Measurements from ENCODE around the gene TWF2.

The TWF2 gene

DNA sequence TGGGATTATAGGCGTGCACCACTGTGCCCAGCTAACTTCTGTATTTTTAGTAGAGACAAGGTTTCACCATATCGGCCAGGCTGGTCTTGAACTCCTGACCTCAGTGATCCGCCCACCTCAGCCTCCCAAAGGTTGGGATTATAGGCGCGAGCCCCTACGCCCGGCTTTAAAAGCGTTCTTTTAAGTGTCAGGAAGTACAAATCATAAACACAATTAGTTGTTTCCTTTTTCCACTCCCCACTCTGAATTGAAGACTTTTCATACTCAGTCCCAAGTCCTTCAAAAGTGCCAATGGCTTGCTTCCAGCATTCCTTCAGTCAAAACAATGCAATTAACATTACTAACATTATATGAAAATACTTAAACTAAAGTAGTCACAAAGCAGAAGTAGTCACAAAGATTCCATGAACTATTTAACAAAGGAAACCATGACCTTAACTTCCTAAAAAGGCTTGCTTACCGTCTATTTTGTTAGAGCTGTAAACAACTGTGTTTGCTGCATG, 31.3 kb upstream of the TWF2 start:
- H3K4me3 Mint-ChIP-seq: peak overlapping the region; percentile 99
- H3K27me3 Mint-ChIP-seq: no peaks in the 10 kb centered on the region
- no peaks in the 10 kb centered on the region for H3K9me3 Mint-ChIP-seq
- H3K36me3 Mint-ChIP-seq: peaks cover 38% of the 10 kb centered on the region
- H3K4me1 Mint-ChIP-seq: peaks cover 85% of the 10 kb centered on the region
- H3K27ac Mint-ChIP-seq: peak overlapping the region; percentile 94

DNA sequence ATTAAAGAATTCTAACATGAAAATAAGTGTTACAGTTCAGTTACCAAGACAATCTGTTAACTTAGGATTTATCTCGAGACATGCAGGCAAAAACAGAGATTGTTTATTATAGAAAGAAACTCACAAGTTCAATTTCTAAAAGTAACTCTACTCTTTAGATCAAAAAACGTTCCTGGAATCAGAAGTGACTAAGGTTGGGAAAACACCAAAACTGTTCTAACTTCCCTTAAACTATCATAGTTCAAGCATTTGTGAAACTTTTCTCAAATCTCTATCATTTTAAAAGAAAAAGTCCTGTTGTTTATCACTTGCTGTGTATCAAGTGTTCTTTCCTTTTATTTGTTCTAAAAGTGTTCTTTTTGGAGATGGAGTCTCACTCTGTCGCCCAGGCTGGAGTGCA, 30.8 kb upstream of the TWF2 start:
- no peaks in the 10 kb centered on the region for H3K27me3 Mint-ChIP-seq
- H3K36me3 Mint-ChIP-seq: peaks cover 36% of the 10 kb centered on the region
- peak overlapping the region; percentile 94 for H3K27ac Mint-ChIP-seq
- H3K9me3 Mint-ChIP-seq: no peaks in the 10 kb centered on the region
- peaks cover 84% of the 10 kb centered on the region for H3K4me1 Mint-ChIP-seq
- peak overlapping the region; percentile 99 for H3K4me3 Mint-ChIP-seq

DNA sequence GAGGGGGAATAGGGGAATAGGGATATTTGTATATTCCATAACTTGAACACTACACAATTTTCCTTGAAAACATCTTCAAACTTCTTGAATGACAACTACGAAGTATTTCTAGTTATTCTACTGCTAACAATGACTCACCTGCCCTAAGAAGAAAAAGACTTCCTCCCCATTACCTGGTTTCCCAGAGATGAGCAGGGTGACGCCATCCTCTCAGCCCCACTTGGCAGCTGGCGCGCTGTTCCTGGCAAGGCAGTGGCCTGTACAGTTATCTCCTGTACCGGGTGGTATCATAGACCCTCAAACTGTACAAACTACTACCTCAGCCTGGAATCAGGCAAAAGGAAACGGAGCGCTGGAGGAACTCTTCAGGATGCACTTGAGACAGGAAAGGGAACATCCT, 29.1 kb upstream of the TWF2 start:
- peaks cover 40% of the 10 kb centered on the region for H3K36me3 Mint-ChIP-seq
- H3K4me3 Mint-ChIP-seq: peak overlapping the region; percentile 53
- H3K27ac Mint-ChIP-seq: peak overlapping the region; percentile 92
- no peaks in the 10 kb centered on the region for H3K9me3 Mint-ChIP-seq
- peaks cover 84% of the 10 kb centered on the region for H3K4me1 Mint-ChIP-seq
- no peaks in the 10 kb centered on the region for H3K27me3 Mint-ChIP-seq

DNA sequence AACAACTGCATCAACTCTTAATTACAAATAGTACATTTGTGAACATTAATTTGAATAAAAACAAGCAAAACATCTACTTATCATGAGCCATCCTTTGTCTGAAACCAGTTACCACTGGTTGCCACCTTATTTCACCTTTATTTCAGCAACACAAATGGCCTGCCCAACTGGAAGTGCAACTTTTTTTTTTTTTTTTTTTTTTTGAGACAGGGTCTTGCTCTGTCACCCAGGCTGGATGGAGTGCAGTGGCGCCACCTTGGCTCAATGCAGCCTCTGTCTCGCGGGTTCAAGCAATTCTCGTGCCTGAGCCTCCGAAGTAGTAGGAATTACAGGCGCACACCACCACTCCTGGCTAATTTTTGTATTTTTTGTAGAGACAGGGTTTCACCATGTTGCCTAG, 26.4 kb upstream of the TWF2 start:
- Mint-ChIP-seq H3K4me3 (no peak overlapping the region), H3K9me3 (no peaks in the 10 kb centered on the region), H3K36me3 (peaks cover 39% of the 10 kb centered on the region), H3K27me3 (no peaks in the 10 kb centered on the region), H3K4me1 (peaks cover 84% of the 10 kb centered on the region), H3K27ac (peak overlapping the region; percentile 62)

DNA sequence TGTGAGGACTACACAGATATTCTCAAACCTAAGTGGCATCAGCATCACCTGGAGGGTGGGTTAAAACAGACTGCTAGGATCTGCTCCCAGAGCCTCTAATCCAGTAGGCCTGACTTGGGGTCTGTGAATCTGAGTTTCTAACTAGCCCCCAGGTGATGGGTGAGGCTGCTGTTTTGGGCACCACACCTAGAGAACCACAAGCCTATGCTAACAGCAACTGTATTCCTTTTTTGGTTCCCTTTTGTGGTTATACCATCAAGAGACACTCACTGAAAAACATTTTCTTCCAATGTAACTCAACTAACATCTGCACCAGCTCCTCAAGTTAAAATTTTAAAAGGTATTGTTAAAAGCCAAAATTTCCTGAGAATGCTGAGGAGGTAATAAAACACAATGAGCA, 23.5 kb upstream of the TWF2 start:
- peaks cover 43% of the 10 kb centered on the region for H3K36me3 Mint-ChIP-seq
- no peaks in the 10 kb centered on the region for H3K9me3 Mint-ChIP-seq
- peak overlapping the region; percentile 73 for H3K27ac Mint-ChIP-seq
- peaks cover 83% of the 10 kb centered on the region for H3K4me1 Mint-ChIP-seq
- H3K27me3 Mint-ChIP-seq: no peaks in the 10 kb centered on the region
- H3K4me3 Mint-ChIP-seq: peak overlapping the region; percentile 20

DNA sequence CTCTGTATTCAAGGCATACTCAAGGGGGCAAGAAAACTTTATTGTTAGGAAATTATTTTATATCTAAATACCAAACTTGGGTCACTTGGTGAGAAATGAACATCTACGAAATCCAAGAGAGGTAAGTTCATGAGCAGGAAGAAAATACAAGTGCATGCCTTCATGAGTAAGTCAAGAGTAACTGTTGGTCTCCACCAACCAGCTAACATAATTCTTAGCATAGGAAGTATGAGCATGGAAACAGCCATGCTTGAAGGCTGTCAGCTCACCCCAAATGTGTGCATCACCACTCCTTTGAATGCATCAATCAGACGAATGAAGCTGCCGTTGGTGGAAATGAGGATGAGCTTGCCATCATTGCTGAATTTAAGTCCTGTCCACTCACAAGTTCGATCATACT, 20.5 kb upstream of the TWF2 start:
- H3K4me3 Mint-ChIP-seq: no peak overlapping the region
- H3K4me1 Mint-ChIP-seq: peaks cover 94% of the 10 kb centered on the region
- no peaks in the 10 kb centered on the region for H3K27me3 Mint-ChIP-seq
- peaks cover 41% of the 10 kb centered on the region for H3K36me3 Mint-ChIP-seq
- peak overlapping the region; percentile 94 for H3K27ac Mint-ChIP-seq
- H3K9me3 Mint-ChIP-seq: no peaks in the 10 kb centered on the region

DNA sequence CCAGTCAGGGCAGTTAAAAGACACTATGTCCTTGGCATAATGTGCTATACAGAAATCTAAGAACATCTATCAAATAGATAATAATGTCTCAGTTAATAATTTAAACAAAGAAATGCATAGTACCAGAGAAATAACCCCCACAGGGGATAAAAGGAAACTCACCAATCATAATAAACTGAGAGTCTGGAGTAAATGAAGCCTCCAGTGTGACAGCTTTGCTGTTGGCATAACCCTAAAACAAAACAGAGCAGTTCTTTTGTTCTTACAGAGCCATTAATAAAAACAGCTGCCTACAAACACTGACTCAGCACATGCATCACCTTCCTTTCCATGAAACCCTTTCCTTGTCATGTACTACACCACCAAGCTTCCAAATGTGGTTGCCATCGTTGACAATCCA, 20.1 kb upstream of the TWF2 start:
- Mint-ChIP-seq H3K27ac (peak overlapping the region; percentile 94), H3K27me3 (no peaks in the 10 kb centered on the region), H3K9me3 (no peaks in the 10 kb centered on the region), H3K4me1 (peaks cover 94% of the 10 kb centered on the region), H3K36me3 (peaks cover 38% of the 10 kb centered on the region), H3K4me3 (no peak overlapping the region)

DNA sequence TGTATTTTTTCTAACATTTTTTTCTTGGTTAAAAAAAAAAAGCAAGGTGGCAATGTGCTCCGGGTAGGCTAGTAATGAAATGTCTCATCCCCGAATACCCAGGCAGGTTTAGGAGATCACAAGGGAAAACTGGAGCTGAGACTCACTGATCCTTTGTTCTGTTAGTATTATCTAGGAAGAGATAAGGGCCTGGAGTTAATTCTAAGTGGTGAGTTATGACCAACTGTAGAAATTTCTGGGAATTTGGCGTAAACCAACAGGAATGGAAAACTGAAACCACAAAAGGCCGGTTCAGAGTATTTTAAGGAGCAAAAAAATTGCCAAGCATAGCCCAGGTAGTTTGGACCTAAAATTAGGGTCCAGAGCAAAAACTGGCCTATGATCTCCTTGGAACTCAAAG, 19.0 kb upstream of the TWF2 start:
- Mint-ChIP-seq H3K4me1 (peaks cover 94% of the 10 kb centered on the region), H3K36me3 (peaks cover 38% of the 10 kb centered on the region), H3K9me3 (no peaks in the 10 kb centered on the region), H3K27ac (peak overlapping the region; percentile 60), H3K4me3 (peak overlapping the region; percentile 26), H3K27me3 (no peaks in the 10 kb centered on the region)

DNA sequence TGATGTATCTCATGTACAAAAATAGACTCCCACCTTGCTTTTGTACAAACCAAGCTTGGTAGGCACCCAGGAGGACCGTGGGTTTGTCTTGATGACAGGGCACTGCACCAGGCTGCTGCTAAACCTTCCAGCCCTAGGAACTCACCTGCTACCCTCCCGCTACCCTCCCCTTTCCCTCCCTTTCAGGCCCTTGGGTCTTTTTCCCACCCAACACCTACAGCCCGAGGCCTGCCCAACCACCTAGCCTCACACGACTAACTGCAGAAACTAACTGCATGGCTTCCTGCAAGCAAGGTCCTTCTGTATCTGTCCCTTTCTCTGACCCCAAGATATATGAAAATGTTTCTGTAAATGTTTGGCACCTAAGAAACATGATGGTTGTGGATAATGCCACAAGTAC, 17.7 kb upstream of the TWF2 start:
- H3K27me3 Mint-ChIP-seq: no peaks in the 10 kb centered on the region
- peaks cover 41% of the 10 kb centered on the region for H3K36me3 Mint-ChIP-seq
- H3K27ac Mint-ChIP-seq: peak overlapping the region; percentile 83
- H3K4me3 Mint-ChIP-seq: no peak overlapping the region
- H3K9me3 Mint-ChIP-seq: no peaks in the 10 kb centered on the region
- H3K4me1 Mint-ChIP-seq: peaks cover 94% of the 10 kb centered on the region

DNA sequence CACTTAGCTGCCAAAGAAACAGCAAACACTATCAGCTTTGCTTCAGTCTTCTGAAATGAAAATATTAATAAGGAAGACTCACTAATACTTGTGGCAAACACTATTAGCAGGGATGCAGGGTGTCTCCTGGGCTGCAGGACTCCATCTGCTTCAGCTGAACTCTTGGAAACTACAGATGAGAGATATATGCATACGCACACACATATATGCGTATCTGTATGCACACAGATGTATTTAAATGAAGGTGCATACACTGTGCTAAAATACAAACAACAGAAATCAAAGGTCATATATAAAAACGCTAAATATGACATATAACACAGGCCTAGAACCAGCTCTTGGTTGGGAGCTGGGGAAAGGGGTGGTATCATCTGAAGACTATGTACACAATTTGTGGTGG, 17.2 kb upstream of the TWF2 start:
- Mint-ChIP-seq H3K4me3 (no peak overlapping the region), H3K36me3 (peaks cover 39% of the 10 kb centered on the region), H3K9me3 (no peaks in the 10 kb centered on the region), H3K27me3 (no peaks in the 10 kb centered on the region), H3K27ac (peak overlapping the region; percentile 73), H3K4me1 (peaks cover 89% of the 10 kb centered on the region)

DNA sequence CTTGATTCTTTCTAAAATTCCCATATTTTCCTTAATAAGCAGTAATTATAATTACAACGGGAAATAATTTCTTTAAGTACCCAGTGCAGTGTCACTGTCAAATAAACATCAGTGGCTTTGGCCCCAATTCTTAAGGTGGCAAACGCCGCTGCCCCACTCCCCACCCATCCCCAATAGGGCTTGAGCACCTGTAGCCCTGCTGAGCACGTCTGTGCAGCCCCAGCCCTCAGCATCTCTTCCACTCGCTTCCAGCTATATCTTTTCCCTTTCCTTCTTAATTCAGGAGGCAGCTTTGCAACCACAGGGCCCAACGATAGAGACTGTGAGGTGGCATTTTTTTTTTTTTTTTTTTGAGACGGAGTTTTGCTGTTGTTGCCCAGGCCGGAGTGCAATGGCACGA, 15.7 kb upstream of the TWF2 start:
- Mint-ChIP-seq H3K27ac (no peak overlapping the region), H3K27me3 (no peaks in the 10 kb centered on the region), H3K4me3 (no peak overlapping the region), H3K36me3 (peaks cover 35% of the 10 kb centered on the region), H3K4me1 (peaks cover 88% of the 10 kb centered on the region), H3K9me3 (no peaks in the 10 kb centered on the region)

DNA sequence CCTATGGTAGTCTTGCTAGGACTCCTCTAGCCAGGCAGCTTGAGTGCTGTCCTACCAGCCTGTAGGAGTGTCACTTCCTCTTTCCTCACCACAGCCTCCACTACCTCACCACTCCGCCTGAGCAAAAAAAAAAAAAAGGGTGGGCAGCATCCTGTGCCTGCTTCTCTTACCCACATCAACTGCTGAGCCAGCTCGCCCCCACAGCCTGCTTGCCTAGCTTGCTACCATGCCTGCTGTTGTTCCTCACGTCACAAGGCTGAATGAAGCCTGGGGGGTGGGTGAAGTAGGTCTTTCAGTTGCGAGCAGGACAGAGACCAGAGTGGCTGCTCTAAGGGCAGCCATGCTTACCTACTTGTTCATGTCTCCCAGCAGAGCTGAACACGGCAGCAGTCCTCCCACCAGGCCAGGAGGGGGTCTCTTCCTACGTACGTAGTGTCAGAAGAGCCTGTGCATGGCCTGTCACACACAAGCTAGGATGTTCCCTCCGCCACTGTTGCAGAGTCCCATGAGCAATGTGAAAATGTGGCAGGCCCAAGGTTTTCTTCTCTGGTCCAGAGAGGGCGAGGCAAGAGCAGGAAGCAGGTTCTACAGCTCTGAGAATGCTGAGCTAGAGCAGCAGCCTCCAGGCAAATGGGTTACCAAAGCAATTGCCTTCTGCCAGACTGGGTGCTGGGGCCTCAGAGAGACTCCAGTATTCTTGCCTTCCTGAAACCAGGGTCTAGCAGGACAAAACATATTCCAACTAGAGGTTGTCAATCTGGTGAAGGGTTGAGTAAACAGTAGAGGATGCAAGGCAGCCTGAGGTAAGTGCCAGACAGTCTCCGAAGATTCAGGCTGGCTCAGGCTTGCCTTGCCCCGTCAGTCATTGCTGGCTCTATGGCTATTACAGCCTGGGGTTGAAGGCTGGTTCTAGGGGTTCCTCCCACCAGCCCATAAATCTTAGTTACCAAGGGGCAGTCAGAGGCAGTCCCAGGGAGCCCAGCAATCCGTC, 14.7 kb upstream of the TWF2 start:
- Mint-ChIP-seq H3K4me3 (peak overlapping the region; percentile 91), H3K27me3 (no peaks in the 10 kb centered on the region), H3K4me1 (peaks cover 88% of the 10 kb centered on the region), H3K9me3 (no peaks in the 10 kb centered on the region), H3K36me3 (peaks cover 32% of the 10 kb centered on the region), H3K27ac (peak overlapping the region; percentile 98)

DNA sequence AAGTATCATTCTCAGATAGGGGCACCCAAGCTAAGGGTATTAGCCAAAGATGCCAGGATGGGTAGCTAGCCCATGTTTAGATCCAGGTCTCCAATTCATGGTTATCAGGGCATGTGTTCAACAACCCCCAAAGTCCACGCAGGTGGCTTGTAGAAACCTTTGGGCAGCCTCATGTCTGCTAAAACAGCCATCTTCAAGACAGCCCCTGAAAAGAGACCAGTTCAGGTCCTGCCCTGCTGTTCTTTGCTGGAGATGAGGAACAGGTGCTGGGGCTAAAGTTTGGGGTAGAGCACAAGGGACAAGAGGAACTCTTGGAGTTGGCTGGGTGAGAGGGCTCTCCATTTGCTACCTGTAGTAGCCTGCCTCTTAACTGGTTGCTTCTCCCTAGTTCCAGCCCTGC, 11.2 kb upstream of the TWF2 start:
- H3K27ac Mint-ChIP-seq: peak overlapping the region; percentile 85
- H3K27me3 Mint-ChIP-seq: no peaks in the 10 kb centered on the region
- no peaks in the 10 kb centered on the region for H3K9me3 Mint-ChIP-seq
- H3K36me3 Mint-ChIP-seq: peaks cover 20% of the 10 kb centered on the region
- H3K4me1 Mint-ChIP-seq: peaks cover 86% of the 10 kb centered on the region
- H3K4me3 Mint-ChIP-seq: no peak overlapping the region

DNA sequence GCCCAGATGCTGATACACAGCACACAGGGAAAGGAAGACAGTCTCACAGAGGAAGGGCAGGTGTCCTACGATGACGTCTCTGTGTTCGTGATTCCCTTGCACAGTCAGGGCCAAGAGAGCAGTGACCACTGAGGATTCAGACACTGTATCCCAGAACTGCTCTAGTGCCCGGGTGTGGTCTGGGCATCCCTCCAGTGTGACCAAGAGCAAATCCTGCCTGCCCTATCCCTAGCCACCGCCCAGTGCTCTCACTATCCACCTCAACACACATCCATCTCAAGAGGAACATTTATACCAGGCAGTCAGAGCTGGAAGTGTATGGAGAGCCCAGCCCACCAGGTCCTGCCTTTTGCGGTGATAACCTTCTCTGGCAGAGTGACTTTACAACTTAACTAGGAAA, 10.7 kb upstream of the TWF2 start:
- H3K9me3 Mint-ChIP-seq: no peaks in the 10 kb centered on the region
- H3K4me1 Mint-ChIP-seq: peaks cover 86% of the 10 kb centered on the region
- peaks cover 20% of the 10 kb centered on the region for H3K36me3 Mint-ChIP-seq
- H3K27me3 Mint-ChIP-seq: no peaks in the 10 kb centered on the region
- H3K27ac Mint-ChIP-seq: peak overlapping the region; percentile 85
- peak overlapping the region; percentile 19 for H3K4me3 Mint-ChIP-seq

DNA sequence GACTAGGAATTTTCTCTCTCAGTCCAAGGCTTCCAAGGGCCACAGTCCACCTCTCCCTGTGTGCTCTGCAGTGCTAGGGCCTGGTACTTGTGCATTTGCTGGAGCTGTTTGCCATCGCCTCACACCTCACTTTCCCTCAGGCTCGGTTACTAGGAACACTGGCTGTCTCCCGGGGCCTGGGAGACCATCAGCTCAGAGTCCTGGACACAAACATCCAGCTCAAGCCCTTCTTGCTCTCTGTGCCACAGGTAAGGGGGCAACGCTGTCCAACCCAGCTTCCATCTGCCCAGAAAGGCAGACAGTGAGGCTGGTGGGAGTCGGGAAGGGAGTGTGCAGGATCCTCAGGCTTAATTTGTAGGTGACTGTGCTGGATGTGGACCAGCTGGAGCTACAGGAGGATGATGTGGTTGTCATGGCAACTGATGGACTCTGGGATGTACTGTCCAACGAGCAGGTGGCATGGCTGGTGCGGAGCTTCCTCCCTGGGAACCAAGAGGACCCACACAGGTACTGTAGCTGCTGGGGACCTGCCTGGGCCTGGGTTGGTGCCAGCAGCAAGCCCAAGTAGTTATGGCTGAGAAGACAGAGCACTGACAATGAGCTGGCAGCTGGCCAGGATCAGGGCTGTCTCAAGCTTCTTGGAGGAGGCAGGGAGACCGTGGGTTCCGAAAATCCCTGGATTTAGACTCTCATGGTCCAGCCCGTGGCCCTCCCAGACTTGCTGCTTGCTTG, 10.0 kb upstream of the TWF2 start:
- Mint-ChIP-seq H3K36me3 (peaks cover 20% of the 10 kb centered on the region), H3K27me3 (no peaks in the 10 kb centered on the region), H3K27ac (peak overlapping the region; percentile 85), H3K4me3 (no peak overlapping the region), H3K4me1 (peaks cover 84% of the 10 kb centered on the region), H3K9me3 (no peaks in the 10 kb centered on the region)

DNA sequence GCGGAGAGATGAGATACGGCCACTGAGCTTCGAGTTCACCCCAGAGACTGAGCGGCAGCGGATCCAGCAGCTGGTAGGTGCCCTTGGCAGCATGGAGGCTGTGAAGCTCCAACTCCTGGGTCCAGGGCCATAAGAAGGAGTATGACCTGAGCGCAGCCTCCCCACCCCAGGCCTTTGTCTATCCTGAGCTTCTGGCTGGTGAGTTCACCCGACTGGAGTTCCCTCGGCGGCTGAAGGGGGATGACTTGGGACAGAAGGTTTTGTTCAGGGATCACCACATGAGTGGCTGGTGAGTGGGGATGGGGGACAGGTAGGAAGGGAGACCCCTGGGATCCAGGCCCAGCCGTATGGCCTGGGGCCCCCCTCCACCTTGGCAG, 9.2 kb upstream of the TWF2 start:
- Mint-ChIP-seq H3K4me1 (peaks cover 84% of the 10 kb centered on the region), H3K9me3 (no peaks in the 10 kb centered on the region), H3K27me3 (no peaks in the 10 kb centered on the region), H3K36me3 (peaks cover 16% of the 10 kb centered on the region), H3K27ac (peak overlapping the region; percentile 85), H3K4me3 (peak overlapping the region; percentile 88)

All from activated naive CD4-positive, alpha-beta T cell treated with anti-CD3 and anti-CD28 coated beads, Interleukin-2, amount 50 U/mL, for 24 hours (primary cell).